ENCODE data around the gene TIMP2.
"Not testable (repeated sequence)": the region's sequence is repeated elsewhere in the genome, so short reads cannot be mapped to it uniquely, and the experiment has no call there.

Gene TIMP2

GRCh38 chr17:78963378-78963777 lies 38.2 kb upstream of the TIMP2 start:
- Mint-ChIP-seq H3K27me3 (peaks cover 7% of the 10 kb centered on the region), H3K36me3 (ENCODE audit: insufficient read depth) (no peaks in the 10 kb centered on the region), H3K4me3 (no peak overlapping the region), H3K4me1 (no peaks in the 10 kb centered on the region), H3K27ac (ENCODE audit: low read depth) (no peak overlapping the region), H3K9me3 (no peaks in the 10 kb centered on the region)
- ATAC-seq (replicated peaks; ENCODE audit: extremely low read depth, poor library complexity, severe bottlenecking) (no peak), DNase-seq (ENCODE audit: low spot score in 2 of 2) (no peak)

- not testable (repeated sequence) for ATAC-seq (replicated peaks; ENCODE audit: extremely low read depth, poor library complexity, severe bottlenecking); H3K36me3 Mint-ChIP-seq (ENCODE audit: insufficient read depth); H3K27ac Mint-ChIP-seq (ENCODE audit: low read depth); H3K4me1 Mint-ChIP-seq; H3K9me3 Mint-ChIP-seq; DNase-seq (ENCODE audit: low spot score in 2 of 2); H3K4me3 Mint-ChIP-seq; H3K27me3 Mint-ChIP-seq
Measured at GRCh38 chr17:78962984-78963348, 37.8 kb upstream of the TIMP2 start.

- Mint-ChIP-seq H3K9me3 (no peaks in the 10 kb centered on the region), H3K4me1 (no peaks in the 10 kb centered on the region), H3K4me3 (no peak overlapping the region), H3K27ac (ENCODE audit: low read depth) (no peak overlapping the region), H3K27me3 (peaks cover 7% of the 10 kb centered on the region), H3K36me3 (ENCODE audit: insufficient read depth) (no peaks in the 10 kb centered on the region)
- ATAC-seq (replicated peaks; ENCODE audit: extremely low read depth, poor library complexity, severe bottlenecking) (no peak), DNase-seq (ENCODE audit: low spot score in 2 of 2) (no peak)
Measured at GRCh38 chr17:78962345-78962983, 37.3 kb upstream of the TIMP2 start.

- no peak overlapping the region for H3K27ac Mint-ChIP-seq (ENCODE audit: low read depth)
- peaks cover 8% of the 10 kb centered on the region for H3K27me3 Mint-ChIP-seq
- DNase-seq (ENCODE audit: low spot score in 2 of 2), result no peak
- H3K36me3 Mint-ChIP-seq (ENCODE audit: insufficient read depth), result no peaks in the 10 kb centered on the region
- no peaks in the 10 kb centered on the region for H3K9me3 Mint-ChIP-seq
- no peak overlapping the region for H3K4me3 Mint-ChIP-seq
- ATAC-seq (replicated peaks; ENCODE audit: extremely low read depth, poor library complexity, severe bottlenecking), result no peak
- H3K4me1 Mint-ChIP-seq, result no peaks in the 10 kb centered on the region
Measured at GRCh38 chr17:78961571-78961970, 36.4 kb upstream of the TIMP2 start.

GRCh38 chr17:78960928-78961327 lies 35.7 kb upstream of the TIMP2 start:
- no peak for ATAC-seq (replicated peaks; ENCODE audit: extremely low read depth, poor library complexity, severe bottlenecking)
- no peak overlapping the region for H3K27ac Mint-ChIP-seq (ENCODE audit: low read depth)
- peaks cover 14% of the 10 kb centered on the region for H3K27me3 Mint-ChIP-seq
- no peak for DNase-seq (ENCODE audit: low spot score in 2 of 2)
- H3K9me3 Mint-ChIP-seq, result no peaks in the 10 kb centered on the region
- H3K36me3 Mint-ChIP-seq (ENCODE audit: insufficient read depth), result no peaks in the 10 kb centered on the region
- H3K4me1 Mint-ChIP-seq, result no peaks in the 10 kb centered on the region
- no peak overlapping the region for H3K4me3 Mint-ChIP-seq

GRCh38 chr17:78959803-78960202 lies 34.6 kb upstream of the TIMP2 start:
- Mint-ChIP-seq H3K36me3 (ENCODE audit: insufficient read depth) (no peaks in the 10 kb centered on the region), H3K27me3 (peaks cover 20% of the 10 kb centered on the region), H3K27ac (ENCODE audit: low read depth) (no peak overlapping the region), H3K4me3 (no peak overlapping the region), H3K9me3 (no peaks in the 10 kb centered on the region), H3K4me1 (no peaks in the 10 kb centered on the region)
- DNase-seq (ENCODE audit: low spot score in 2 of 2) (no peak), ATAC-seq (replicated peaks; ENCODE audit: extremely low read depth, poor library complexity, severe bottlenecking) (no peak)

- H3K9me3 Mint-ChIP-seq, result no peaks in the 10 kb centered on the region
- DNase-seq (ENCODE audit: low spot score in 2 of 2), result no peak
- H3K27ac Mint-ChIP-seq (ENCODE audit: low read depth), result no peak overlapping the region
- no peaks in the 10 kb centered on the region for H3K36me3 Mint-ChIP-seq (ENCODE audit: insufficient read depth)
- ATAC-seq (replicated peaks; ENCODE audit: extremely low read depth, poor library complexity, severe bottlenecking), result no peak
- no peaks in the 10 kb centered on the region for H3K4me1 Mint-ChIP-seq
- H3K4me3 Mint-ChIP-seq, result no peak overlapping the region
- H3K27me3 Mint-ChIP-seq, result peaks cover 29% of the 10 kb centered on the region
Measured at GRCh38 chr17:78958641-78959127, 33.5 kb upstream of the TIMP2 start.

GRCh38 chr17:78957128-78957527 lies 31.9 kb upstream of the TIMP2 start:
- Mint-ChIP-seq H3K4me3 (no peak overlapping the region), H3K9me3 (no peaks in the 10 kb centered on the region), H3K27ac (ENCODE audit: low read depth) (no peak overlapping the region), H3K4me1 (no peaks in the 10 kb centered on the region), H3K36me3 (ENCODE audit: insufficient read depth) (no peaks in the 10 kb centered on the region), H3K27me3 (peaks cover 38% of the 10 kb centered on the region)
- ATAC-seq (replicated peaks; ENCODE audit: extremely low read depth, poor library complexity, severe bottlenecking) (no peak), DNase-seq (ENCODE audit: low spot score in 2 of 2) (no peak)

- DNase-seq (ENCODE audit: low spot score in 2 of 2), result no peak
- peaks cover 38% of the 10 kb centered on the region for H3K27me3 Mint-ChIP-seq
- no peaks in the 10 kb centered on the region for H3K9me3 Mint-ChIP-seq
- no peak for ATAC-seq (replicated peaks; ENCODE audit: extremely low read depth, poor library complexity, severe bottlenecking)
- H3K4me3 Mint-ChIP-seq, result no peak overlapping the region
- no peaks in the 10 kb centered on the region for H3K36me3 Mint-ChIP-seq (ENCODE audit: insufficient read depth)
- no peaks in the 10 kb centered on the region for H3K4me1 Mint-ChIP-seq
- H3K27ac Mint-ChIP-seq (ENCODE audit: low read depth), result no peak overlapping the region
Measured at GRCh38 chr17:78956254-78956653, 31.1 kb upstream of the TIMP2 start.

- Mint-ChIP-seq H3K9me3 (no peaks in the 10 kb centered on the region), H3K27me3 (peaks cover 38% of the 10 kb centered on the region), H3K27ac (ENCODE audit: low read depth) (no peak overlapping the region), H3K4me3 (no peak overlapping the region), H3K4me1 (no peaks in the 10 kb centered on the region), H3K36me3 (ENCODE audit: insufficient read depth) (no peaks in the 10 kb centered on the region)
- DNase-seq (ENCODE audit: low spot score in 2 of 2) (no peak), ATAC-seq (replicated peaks; ENCODE audit: extremely low read depth, poor library complexity, severe bottlenecking) (no peak)
Measured at GRCh38 chr17:78954684-78955083, 29.5 kb upstream of the TIMP2 start.

- no peak for DNase-seq (ENCODE audit: low spot score in 2 of 2)
- no peaks in the 10 kb centered on the region for H3K36me3 Mint-ChIP-seq (ENCODE audit: insufficient read depth)
- ATAC-seq (replicated peaks; ENCODE audit: extremely low read depth, poor library complexity, severe bottlenecking), result no peak
Measured at GRCh38 chr17:78953356-78954350, 28.5 kb upstream of the TIMP2 start.

GRCh38 chr17:78952706-78953105 lies 27.5 kb upstream of the TIMP2 start:
- Mint-ChIP-seq H3K27me3 (peaks cover 31% of the 10 kb centered on the region), H3K4me3 (no peak overlapping the region), H3K9me3 (no peaks in the 10 kb centered on the region), H3K4me1 (no peaks in the 10 kb centered on the region), H3K36me3 (ENCODE audit: insufficient read depth) (no peaks in the 10 kb centered on the region), H3K27ac (ENCODE audit: low read depth) (no peak overlapping the region)
- no peak for ATAC-seq (replicated peaks; ENCODE audit: extremely low read depth, poor library complexity, severe bottlenecking)
- DNase-seq (ENCODE audit: low spot score in 2 of 2), result no peak

More at GRCh38 chr17:78953356-78954350, 28.5 kb upstream of the TIMP2 start:
- H3K4me3 Mint-ChIP-seq, result no peak overlapping the region
- H3K9me3 Mint-ChIP-seq, result no peaks in the 10 kb centered on the region
- H3K4me1 Mint-ChIP-seq, result no peaks in the 10 kb centered on the region
- peaks cover 31% of the 10 kb centered on the region for H3K27me3 Mint-ChIP-seq
- no peak overlapping the region for H3K27ac Mint-ChIP-seq (ENCODE audit: low read depth)
